CD1c-positive myeloid dendritic cell (primary cell): ENCODE results near the gene PLD1.
"Not testable (repeated sequence)": the region's sequence is repeated elsewhere in the genome, so short reads cannot be mapped to it uniquely, and the experiment has no call there.

ENCODE experiments used
- DNase-seq: peaks from one replicate; pipeline ENCODE4 v3.0.0-alpha.2; 2016; ENCODE audit errors: extremely low spot score

PLD1 gene

DNA sequence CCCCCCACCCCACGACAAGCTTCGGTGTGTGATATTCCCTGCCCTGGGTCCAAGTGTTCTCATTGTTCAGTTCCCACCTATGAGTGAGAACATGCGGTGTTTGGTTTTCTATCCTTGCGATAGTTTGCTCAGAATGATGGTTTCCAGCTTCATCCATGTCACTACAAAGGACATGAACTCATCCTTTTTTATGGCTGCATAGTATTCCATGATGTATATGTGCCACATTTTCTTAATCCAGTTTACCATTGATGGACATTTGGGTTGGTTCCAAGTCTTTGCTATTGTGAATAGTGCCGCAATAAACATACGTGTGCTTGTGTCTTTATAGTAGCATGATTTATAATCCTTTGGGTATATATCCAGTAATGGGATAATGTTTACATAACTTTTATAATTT, 4.4 kb upstream of the PLD1 start:
- DNase-seq: not testable (repeated sequence)

GRCh38 chr3:171813897-171814460, 3.7 kb upstream of the PLD1 start:
- peak; percentile 91 for DNase-seq

DNA sequence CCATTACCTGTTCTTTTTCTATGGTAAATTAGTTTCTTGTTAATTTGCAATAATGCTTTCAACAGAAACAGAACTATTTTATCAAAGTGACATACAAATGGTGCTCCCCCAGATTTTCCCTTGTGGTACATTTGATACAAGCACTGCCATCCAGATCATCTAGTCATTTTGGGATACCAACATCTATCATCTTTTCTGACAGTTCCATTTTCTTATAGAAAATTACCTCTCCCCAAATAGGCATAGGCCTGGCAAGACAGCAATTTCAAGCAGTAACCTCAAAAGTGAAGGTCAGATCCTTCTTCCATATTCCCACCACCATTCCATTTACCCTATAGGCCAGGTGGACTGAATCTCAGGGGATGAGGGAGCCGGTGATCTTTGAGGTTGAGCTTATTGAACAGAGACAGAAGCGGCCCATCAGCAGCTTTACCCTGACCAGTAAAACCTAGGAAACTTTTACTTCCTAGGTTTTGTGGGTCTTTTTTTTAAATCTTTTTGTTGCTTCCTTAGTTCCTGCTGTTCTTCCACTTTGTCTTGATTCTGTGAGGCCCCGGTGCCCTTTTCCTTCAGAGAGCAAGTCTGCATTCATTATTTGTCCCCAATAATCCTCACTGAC, 3.1 kb upstream of the PLD1 start:
- DNase-seq: no peak

- DNase-seq: no peak
Measured at GRCh38 chr3:171812811-171813210, 2.5 kb upstream of the PLD1 start.

- DNase-seq: no peak
Measured at GRCh38 chr3:171811913-171812335, 1.6 kb upstream of the PLD1 start.

- peak; percentile 39 for DNase-seq
Measured at GRCh38 chr3:171811295-171811912, 1.1 kb upstream of the PLD1 start.

DNA sequence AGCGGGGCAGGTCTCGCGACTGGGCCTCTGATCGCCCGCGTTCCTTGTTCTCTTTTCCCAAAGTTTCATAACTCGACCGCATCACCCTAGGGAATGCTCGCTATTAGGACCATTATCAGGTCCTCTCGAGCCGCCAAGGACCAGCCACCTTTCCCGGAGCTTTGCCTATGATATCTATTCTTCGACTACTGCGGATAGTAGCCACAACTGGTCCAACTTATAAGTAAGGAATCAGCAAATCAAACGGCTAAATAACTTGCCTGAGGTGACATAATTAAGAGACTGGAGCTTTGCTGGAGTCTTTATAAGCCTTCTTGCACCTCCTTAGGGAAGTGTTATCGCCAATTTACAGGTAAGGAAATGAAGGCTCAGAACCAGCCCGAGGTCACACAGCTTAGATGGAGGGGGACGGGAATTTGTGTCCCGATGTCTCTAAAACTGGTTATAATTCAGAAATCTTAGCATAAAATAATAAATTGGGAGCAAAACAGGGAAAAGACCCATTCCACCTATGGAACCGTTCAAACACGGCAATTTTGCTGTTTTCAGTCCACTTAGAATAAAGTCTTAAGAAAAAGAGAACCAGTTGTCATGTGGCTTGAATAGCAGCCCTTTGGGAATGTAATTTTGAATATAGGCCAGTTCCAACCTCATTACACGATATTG, 479 bp upstream of the PLD1 start:
- no peak for DNase-seq

DNA sequence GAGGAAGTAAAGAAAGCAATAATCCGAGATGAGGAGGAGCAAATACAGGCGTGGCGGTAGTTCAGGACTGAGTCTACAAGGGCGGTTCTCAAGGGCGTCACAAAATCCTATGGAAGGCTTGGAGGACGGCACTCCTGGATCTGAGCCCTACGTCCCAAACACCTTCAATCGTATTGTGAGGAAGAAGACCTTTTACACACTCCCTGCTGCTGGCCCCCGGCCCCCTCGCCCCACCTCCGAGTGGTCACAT, 747 bp downstream of the PLD1 start:
- no peak for DNase-seq

DNA sequence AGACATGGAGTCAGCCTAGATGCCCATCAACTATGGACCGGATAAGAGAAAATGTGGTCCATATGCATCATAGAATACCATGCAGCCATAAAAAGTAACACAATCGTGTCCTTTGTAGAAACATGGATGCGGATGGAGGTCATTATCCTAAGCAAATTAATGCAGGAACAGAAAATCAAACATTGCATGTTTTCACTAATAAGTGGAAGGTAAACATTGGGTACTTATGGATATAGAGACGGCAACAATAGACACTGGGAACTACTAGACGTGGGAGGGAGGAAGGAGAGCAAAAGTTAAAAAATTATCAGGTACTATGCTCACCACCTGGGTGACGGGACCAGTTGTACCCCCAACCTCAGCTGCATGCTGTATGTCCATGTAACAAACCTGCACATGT, 2.5 kb downstream of the PLD1 start:
- DNase-seq: no peak

- no peak for DNase-seq
Measured at GRCh38 chr3:171807129-171807675, 3.1 kb downstream of the PLD1 start.

DNA sequence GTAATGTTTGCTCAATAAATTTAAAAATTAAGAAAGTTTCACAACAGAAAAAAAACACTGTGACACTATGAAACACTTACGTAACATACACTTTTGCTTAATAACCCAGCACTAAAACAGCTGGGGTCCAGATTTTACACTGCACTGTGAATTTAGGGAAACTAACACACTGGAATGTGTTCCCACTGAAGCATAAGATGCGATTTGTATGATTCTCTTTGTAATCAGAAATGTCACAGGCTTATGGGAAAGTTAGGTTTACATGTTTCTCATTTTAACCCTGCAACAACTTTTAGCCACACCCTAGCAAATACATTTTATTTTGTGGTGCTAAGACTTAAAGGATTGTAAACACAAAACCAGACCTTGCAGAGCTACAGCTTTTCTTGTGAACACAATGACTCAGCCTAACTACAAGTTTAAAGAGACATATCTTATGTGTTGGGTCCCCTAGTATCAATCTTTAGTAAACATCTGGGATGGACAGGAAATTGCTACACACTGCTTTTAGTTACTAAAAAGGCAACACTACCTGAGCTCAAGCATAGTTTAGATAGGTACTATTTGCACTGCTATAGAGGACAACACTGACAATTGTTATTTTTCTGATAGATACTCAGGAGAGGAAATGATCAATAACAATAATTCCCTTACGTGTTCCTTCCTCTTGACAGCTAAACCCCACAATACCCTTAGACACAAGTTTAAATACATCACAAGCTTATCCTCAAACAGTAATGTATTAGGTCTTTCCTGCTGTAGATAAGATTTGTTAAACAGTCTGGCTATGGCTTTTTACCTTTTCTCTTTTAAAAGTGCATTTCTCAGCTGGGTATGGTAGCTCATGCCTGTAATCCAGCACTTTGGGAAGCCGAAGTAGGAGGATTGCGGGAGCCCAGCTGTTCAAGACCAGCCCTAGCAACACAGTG, 3.8 kb downstream of the PLD1 start:
- peak; percentile 35 for DNase-seq

GRCh38 chr3:171805687-171806086, 4.6 kb downstream of the PLD1 start:
- no peak for DNase-seq

DNA sequence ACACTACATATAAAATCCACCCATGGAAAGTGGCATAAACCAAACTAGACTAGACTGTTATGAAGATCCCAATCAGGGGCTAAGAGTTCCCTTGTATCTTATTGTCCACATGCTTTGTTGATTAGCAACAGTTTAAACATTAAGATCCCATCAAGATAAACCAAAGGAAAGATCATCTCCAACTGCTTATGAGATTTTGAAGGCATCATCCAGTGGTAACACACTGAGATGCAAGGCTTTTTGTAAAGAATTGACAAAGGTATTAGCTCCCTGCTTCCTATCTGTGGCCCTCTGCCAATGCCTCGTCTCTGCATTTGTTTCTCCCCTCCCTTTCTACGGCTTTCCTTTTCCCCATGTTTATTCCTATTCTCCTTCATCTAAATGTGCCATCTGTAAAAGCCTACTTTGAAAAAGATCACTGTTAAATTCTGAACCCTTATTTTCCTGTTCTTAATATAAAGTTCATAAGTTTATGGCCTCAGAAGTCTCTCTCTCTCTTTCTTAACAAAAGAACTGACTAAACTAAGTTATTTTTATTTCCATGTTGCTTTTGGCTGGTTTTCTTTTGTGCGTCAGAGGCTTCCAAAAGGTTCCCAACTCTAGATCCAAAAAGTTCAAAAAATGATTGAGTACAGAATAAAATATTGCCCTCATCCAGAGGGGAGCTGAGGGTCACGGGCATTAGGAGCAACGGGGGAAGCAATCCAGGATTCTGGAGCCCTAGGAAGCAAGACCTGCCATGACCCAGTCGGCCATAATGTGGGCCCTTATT, 5.5 kb downstream of the PLD1 start:
- DNase-seq: no peak

DNA sequence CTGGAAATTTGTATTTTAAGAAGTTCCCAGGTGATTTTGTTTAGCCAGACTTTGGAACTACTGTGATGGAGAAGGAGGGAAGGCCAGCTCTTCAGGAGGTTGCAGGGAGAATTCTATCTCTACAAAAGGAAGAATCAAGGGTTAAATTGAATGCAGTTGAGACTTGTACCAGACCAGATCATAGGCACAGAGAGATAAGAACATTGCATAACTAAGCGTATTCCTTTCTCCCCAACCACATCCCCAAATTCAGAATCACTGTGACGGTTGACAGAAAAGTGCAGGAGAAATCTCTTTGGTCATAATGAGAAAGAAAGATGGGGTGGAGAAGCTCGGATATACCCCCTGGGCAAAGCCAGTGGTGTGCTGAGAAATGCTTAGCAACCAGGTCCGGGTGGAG, 7.2 kb downstream of the PLD1 start:
- no peak for DNase-seq

DNA sequence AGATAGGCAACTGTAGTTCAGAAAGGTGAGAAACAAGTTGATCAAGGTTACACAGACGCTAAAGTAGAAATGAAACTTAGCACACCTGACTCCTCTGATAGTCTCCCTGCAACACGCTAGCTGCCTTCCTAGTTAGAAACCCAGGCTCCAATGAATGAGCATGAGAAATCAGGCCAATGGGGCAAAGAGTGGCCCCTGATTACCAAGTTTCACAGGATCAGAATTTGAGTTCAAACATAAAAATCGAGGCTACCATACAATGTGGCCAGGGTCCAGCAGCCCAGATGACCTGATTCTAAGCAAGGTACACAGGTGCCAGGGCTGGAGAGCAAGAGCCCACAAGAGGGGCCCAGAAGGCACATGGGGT, 7.7 kb downstream of the PLD1 start:
- DNase-seq: no peak

DNA sequence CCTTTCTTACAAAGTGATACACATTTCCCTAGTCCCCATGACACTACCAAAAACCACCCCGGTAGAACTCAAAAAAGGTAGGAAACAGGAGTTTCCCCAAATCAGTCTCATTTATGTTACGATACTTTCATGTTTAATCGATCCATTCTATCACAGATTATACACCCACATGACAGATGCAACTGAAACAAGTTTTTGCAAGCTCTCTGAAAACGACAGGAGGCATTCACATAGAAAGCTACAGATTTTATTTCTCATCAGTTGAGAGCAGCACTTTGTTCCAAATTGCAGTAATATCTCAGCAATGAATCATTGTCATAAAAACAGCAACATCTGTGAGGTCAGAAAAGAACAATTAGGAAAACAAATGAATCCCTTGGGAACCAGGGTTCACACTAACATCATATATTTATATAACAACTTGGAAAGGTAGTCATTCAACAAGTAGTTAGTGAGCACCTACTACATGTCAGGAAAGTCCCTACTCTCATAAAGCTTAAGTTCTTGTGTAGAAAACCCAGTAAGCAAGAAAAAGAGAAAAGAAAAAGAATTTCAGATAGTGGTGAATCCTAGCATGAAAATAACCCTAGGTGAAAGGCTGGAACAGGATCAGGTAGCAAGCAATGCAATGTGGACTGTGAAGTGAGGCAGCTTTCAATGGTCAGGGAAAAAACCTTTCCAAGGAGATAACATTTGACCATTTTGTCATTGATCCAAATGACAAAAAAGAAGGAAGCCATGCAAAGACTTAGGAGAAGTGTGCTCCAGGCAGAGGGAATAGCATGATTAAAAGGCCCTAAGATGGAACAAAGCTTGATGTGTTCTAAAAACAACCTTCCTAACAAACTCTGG, 8.3 kb downstream of the PLD1 start:
- DNase-seq: no peak

DNA sequence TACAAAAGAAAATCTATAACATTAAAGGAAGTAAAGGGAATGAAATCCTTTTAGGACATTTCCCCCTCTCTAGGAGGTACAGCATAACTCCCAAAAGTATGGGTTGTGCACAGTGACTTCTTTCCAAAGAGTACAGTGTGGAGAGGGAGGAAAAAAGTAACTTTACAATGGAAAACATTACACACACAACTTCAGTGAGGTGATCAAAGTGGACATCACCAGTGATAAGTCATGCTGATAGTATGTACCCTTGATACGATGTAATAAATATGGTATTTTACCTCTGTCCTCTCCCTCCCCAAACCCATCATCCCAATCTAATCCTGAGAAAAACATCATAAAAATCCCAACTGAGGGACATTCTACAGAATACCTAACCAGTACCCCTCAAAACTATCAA, 10.8 kb downstream of the PLD1 start:
- no peak for DNase-seq

DNA sequence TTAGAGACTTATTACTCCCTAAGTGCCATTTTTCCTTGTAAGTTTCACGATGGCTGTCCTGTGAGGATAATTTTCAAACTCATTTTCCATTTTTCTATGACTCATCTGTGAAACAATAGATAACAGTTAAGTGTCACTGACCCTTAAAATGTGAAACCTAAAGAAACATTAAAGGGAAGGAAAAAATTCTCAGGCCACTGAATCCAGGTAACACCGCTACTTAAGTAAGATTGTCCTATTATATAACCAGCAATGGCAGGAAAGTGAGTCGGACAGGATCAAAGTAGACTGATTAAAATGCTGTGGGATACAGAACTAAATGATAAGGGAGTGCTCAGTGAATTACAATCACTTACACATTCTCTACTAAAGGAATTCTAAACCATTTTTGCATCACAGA, 12.4 kb downstream of the PLD1 start:
- no peak for DNase-seq

DNA sequence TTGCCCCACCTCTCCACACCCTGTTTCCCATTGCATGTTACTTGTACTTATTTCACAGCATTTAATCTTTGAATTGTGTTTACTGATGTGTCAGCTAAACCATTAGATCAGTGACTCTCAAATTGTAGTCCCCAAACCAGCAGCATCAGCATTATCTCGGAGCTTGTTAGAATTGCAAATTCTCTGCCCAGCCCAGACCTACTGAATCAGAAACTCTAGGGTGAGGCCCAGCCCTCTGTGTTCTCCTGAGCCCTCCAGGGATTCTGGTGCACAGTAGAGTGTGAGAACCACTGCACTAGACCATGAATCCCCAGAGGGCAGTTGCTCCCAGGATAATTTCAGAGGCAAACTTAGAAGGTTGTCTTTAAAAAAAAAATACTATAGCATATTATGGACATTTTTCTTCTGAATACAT, 13.0 kb downstream of the PLD1 start:
- no peak for DNase-seq

DNA sequence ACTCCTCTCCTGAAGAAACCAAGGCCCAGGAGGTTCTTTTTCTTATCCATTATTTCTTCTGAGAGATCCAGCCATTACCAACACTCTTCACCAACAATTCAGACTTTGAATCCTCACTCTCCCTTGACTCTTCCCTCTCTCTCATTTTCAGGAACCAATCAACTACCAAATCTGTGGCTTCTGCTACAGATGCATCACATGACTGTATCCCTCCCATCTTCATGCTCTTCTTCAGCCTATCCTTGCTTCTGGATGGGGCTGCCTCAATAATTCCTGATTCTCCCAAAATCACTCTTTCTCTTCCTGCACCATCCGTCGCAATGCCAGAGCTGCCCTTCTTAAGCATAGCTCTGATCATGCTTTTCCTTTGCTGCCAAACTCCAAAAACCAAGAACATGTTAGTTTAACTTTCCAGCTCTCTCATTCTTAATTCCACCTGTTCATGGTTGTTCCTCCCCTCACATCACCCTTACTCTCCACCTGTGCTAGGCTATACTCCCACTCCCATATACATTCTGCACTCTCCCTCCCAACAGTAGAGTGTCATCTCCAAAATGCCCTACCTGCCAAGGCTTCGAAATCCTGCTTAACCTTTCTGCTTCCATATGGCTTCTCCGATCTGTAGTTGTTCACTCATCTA, 13.5 kb downstream of the PLD1 start:
- DNase-seq: no peak
